Smooth muscle cell of the brain vasculature (primary cell): Measurements from ENCODE around the gene MRPL57.
A peak's percentile ranks its signal among the peaks of the same experiment; 100 is the strongest.
"Not testable (repeated sequence)": the region's sequence is repeated elsewhere in the genome, so short reads cannot be mapped to it uniquely, and the experiment has no call there.

ENCODE experiments used
- DNase-seq: peaks from one replicate; pipeline ENCODE4 v3.0.0-alpha.2; 2012; ENCODE audit warnings: low read depth, low spot score

Gene MRPL57

DNA sequence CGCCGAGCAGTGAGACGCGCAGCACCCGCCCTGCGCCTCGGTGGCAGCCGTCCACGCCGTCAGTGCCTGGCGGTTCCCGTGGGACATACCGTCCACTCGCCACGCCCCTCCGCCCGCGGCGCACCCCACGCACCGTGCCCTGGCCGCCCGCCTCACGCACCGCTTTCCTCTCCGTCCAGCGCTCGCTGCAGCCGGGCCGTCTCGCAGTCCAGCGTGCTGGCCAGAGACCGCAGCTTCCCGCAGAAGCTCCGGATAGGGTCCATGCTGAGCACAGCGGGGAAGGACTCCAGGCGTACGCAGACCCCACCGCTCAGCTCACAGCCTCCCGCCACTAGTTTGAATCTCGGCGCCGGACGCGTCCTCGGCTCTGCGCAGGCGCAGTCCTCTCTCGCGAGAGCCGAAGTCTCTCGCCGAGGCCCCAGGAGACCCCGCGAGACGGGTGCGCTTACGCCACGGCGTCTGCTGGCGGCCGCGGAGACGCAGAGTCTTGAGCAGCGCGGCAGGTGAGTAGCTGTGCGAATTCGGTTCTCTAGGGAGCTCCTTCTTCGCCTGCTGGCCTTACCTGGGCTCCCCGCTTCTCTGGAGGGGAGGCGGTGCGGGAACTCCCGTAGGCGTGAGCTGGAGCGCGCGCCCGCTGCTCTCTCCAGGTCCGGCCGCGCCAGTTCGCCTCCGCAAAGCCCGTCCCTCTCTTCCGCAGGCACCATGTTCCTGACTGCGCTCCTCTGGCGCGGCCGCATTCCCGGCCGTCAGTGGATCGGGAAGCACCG is at the start of gene MRPL57, which contains the start of gene SKA3:
Gene MRPL57 (plus strand): TSS at position 444 of the 767 bp plus-strand sequence. CDS start 259 bp downstream, at position 703.
Gene SKA3 (minus strand): TSS at position 338 of the 767 bp plus-strand sequence. CDS start 75 bp downstream, at position 263.
- DNase-seq = peak; percentile 85

DNA sequence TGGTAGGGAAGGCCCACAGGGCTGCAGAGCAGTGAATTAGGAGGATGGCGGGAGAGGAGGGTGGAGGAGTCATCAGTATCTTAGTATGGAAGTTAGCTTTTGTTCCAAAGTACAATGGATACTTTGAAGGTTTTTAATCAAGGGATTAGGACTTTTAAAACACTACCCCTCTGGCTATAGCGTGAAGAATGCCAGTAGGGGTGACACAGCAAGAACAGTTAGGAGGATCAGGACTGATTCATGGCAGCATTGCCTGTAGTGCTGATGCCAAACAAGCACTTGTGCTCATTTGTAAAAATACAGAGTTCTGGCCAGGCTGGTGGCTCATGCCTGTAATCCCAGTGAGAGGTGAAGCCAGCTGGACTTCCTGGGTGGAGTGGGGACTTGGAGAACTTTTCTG is 46.3 kb upstream of the MRPL57 start:
- DNase-seq = no peak

DNA sequence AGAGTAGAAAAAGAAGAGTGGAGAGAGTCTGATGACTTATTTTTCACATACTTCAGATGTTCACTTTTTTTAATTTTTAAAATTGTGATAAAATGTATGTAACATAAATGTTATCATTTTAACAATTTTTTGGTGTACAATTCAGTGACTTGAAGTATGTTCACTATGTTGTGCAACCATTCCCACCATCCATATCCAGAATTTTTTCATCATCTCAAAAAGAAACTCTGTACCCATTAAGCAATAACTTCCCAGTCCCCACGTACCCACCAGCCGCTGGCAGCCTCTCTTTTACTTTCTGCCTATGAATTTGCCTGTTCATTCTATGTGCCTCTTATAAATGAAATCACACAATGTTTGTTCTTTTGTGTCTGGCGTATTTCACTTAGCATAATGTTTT is 43.4 kb upstream of the MRPL57 start:
- DNase-seq = no peak

DNA sequence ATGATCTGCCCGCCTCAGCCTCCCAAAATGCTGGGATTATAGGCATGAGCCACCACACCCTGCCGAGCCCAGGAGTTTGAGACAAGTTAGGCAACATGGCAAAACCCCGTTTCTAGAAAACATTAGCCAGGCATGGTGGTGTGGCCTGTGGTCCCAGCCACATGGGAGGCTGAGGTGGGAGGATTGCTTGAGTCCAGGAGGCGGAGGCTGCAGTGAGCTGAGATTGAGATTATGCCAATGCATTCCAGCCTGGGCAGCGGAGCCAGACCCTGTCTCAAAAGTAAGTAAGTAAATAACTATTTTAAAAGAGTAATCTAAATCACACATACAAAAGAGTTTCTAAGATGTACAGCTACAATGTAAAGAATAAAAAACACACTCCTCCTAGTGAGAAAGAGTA is 42.0 kb upstream of the MRPL57 start:
- DNase-seq = no peak

DNA sequence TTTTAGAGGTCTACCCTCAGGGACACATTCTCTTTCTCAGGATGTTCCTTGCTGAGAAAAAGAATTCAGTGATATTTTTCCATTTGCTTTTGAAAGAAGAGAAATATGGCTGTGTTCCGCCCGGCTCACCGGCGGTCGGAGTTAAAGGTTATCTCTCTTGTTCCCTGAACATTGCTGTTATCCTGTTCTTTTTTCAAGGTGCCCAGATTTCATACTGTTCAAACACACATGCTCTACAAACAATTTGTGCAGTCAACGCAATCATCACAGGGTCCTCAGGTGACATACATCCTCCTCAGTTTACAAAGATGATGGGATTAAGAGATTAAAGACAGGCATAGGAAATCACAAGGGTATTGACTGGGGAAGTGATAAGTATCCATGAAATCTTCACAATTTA is 40.6 kb upstream of the MRPL57 start:
- not testable (repeated sequence) for DNase-seq

DNA sequence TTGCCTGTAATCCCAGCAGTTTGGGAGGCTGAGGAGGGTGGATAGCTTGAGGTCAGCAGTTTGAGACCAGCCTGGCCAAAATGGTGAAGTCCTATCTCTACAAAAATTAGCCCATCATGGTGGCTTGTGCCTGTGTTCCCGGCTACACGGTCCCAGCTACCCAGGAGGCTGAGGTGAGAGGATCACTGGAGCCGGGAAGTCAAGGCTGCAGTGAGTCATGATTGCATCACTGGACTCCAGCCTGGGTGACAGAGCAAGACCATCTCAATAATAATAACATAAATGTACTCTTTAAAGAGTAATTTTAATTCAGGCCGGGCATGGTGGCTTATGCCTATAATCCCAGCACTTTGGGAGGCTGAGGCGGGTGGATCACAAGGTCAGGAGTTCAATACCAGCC is 38.8 kb upstream of the MRPL57 start:
- no peak for DNase-seq

DNA sequence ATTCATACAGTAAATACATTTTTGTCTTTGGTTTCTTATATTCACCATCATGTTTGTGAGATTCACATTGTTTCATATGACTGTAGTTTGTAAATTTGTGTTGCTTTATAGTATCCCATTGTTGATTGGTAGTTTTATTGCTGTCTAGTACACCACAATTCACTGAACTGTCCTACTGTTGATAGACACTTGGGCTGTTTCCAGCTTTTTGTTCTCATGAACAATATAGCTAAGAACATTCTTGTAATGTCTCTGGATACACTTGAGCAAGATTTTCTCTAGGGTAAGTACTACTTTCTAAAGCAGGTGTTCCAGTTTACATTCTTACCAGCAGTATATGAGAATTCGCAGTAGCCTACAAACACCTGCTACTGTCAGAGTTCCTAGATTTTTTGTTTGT is 37.9 kb upstream of the MRPL57 start:
- DNase-seq = no peak

DNA sequence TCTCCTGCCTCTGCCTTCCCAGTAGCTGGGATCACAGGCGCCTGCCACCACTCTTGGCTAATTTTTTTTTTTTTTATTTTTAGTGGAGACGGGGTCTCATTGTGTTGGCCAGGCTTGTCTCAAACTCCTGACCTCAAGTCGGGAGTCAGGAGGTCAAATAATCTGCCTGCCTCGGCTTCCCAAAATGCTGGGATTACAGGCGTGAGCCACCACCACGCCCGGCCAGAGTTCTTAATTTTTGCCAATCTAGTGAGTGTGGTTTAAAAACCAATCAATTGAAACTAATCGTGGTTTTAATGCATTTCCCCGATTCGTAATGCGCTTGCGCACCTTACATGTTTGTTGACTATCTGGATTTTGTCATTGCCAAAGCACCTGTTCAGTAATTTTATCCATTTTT is 37.1 kb upstream of the MRPL57 start:
- DNase-seq = no peak

DNA sequence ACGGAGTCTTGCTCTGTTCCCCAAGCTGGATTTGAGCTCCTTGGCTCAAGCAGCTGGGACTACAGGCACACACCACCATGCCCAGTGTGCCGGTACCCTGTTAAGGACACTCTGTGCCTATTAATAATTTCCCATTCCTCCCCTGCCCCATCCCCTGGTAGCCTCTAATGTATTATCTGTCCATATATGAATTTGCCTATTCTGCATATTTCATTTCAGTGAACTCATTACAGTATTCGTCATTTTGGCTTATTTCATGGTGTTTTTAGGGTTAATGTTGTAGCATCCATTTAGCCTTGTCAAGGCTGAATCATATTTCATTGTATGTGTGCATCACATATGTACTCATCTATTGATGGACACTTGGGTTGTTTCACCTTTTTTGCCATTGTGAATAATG is 33.7 kb upstream of the MRPL57 start:
- DNase-seq = no peak

DNA sequence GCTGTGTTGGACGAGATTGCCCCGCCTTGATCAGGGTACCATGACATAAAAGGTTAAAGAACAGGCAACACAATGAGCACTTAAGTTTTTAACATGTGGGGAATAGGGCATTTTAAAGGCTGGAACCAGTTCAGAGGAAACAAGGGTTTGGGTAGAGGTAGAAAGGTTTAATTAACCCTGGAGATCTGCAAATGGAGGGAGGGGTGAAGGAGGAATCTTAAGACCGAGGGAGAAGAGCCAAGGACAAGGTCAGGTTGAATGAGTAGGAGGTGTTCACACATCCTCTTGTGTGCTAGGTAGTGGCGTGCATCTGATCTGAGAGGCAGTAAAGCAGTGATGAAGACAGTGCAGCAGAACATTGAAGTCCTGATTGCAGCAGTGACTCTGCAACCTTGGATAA is 28.6 kb upstream of the MRPL57 start:
- no peak for DNase-seq

DNA sequence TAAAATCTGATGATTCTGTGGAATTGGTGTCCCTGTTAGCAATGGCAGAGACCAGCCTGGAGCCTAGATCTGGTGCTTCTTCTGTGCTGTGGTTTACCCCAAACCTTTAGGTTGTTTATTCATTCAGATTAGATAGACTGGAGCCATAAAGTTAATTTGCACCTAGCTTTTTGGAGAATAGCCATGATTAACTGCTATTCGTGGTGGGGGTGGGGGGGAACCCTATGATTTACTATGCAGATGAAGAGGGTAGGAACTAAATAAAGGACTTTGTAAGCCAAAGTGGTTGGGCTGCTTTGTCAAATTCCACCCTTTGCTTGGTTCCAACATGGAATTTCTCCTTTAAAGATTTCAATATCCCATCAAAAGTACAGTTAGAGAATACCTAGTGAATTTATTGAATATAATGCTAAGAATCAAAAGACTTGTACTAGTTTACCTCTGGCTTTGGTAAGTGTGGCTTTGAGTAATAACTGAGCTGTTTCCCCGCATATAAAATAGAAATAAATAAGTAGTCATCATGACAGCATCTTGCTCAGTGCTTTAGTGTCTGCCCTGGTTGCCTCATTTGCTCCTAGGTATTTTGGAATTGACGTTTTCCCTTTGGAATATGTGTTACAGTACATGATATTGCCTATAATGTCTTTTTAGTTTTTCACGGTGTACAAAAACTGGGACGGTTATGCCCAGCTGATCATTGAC is 27.8 kb upstream of the MRPL57 start:
- no peak for DNase-seq

DNA sequence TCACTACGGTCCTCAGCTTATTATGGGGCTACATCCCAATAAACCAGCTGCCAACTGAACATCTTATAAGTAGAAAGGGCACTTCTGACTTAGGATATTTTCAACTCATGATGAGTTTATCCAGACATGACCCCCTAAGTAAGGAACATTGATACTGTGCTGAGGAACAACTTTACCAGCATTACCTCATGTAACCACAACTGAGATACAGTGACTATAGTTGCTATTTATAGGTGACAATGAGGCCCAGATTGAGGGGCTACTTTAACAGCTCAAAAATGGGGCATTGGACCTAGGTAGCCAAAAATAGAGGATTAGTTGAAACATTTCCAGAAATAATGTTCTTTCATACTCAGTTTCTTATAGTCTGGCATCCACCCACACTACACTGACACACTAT is 26.9 kb upstream of the MRPL57 start:
- no peak for DNase-seq

DNA sequence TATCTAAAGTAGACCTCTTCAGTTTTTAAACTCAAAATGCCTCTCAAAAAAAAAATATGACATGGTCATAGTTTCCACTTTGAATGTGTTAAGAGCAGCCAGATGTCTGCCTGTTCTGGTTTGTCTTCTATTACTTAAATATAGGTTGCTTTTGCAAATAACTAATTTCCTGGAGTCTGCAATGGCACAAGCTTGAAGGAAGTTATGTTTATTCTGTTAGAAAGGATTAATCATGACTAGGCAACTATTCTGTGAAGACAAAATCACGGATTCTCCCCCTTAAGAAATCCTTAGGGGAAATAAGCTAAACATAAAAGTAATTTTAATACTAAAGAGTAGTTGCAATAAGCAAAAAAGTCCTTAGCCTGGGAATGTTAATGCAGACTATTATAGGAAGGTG is 26.4 kb upstream of the MRPL57 start:
- no peak for DNase-seq

DNA sequence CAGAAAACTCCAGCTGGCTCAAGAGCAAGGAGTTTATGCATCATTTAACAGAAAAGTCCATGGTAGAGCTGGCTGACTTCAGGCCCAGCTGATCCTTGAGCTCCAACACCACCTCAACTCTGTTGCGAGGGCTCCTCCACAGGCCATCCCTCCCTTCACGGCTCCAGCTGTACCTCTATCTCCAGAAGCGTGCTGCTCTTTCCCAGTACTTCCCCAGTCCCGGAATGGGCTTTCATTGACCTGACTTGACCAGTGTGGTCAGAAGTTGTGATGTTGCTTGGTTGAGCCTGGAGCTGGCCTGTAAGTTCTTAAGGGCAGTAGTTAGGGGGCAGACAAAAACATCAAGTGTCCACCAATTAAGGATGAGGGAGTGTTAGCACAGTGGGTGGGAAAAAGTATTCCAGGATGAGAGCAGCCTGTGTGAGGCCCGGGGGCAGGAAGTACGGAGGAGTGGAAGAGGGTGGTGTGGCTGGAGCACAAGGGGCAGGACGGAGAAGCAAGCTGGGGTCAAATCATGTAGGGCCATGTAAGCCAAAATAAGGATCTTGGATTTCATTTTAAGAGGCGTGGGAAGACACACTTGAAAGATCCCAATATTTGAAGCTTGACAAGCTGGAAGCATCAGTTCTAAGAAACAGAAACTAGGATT is 24.1 kb upstream of the MRPL57 start:
- no peak for DNase-seq

DNA sequence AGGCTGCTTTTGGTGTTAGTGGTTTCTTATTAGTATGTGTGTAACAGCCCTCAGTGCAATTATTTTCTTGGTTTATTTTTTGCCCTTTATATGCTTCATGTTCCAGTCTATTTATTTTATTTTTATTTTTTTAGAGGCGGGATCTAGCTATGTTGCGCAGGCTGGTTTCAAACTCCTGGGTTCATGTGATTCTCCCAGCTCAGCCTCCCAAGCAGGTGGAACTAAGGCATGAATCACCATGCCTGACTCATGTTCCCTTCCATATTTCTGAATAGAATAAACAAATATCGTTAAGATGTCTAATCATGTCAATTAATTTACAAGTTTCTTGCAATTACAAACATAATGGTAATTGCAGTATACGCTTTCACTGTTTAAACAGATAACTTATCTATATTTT is 11.8 kb upstream of the MRPL57 start:
- no peak for DNase-seq

DNA sequence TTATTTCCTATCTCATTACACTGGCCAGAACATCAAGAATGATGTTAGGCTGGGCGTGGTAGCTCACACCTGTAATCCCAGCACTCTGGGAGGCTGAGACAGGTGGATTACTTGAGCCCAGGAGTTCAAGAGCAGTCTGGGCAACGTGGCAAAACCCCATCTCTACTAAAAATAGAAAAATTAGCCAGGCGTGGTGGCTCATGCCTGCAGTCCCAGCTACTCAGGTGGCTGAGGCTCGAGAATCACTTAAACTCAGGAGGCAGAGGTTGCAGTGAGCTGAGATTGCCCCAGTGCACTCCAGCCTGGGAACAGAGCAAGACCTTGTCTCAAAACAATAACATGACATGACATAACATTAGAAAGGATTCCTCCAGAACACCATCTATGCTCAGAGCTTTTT is 10.9 kb upstream of the MRPL57 start:
- not testable (repeated sequence) for DNase-seq

DNA sequence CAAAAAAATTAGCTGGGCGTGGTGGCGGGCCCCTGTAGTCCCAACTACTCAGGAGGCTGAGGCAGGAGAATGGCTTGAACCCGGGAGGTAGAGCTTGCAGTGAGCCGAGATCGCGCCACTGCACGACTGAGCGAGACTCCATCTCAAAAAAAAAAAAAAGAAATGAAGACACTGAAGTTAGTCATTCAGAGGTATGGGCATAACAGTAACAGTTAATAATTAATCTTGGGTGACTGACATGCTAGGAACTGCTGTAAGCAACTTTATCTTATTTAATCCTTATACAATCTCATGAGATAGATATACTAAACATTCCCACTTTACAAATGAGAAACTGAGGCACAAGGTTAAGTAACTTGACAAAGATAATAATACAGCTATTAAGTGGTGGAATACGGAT is 5.0 kb upstream of the MRPL57 start:
- DNase-seq = no peak

DNA sequence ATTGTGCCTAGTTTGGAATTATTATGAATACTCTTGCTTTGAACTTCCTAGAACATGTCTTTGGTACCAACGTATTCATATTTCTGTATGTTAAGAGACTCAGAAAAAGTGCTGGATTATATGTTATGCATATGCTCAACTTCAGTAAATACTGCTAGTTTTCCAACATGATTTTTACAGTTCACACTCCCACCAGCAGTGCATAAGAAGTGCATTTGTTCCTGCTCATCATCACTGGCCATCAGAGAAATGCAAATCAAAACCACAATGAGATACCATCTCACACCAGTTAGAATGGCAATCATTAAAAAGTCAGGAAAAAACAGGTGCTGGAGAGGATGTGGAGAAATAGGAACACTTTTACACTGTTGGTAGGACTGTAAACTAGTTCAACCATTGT is 2.7 kb upstream of the MRPL57 start:
- not testable (repeated sequence) for DNase-seq

DNA sequence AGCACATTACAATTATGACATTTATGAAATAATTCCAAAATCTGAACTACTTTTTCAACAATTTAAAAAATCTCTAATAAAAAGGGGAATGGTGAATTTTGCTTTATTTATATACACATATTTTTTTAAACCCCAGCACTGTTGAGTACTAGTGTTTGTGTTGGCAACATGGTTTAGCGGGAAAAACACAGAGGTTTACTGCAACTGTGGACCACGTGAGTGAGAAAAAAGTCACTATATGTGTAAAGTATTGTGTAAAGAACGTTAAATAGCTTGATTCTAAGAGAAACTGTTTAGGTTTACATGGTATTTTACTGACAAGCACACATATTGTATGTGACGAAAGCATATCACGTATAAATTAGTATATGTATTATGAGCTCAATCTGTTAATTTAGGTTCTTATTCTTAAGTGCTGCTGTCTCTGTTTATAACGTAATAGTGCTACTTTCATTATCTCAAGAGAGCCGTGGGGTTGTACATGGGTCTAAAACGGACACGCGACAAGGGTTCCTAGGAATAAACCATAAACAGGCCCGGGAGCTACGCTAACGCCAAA is 723 bp upstream of the MRPL57 start:
- DNase-seq = peak; percentile 10

DNA sequence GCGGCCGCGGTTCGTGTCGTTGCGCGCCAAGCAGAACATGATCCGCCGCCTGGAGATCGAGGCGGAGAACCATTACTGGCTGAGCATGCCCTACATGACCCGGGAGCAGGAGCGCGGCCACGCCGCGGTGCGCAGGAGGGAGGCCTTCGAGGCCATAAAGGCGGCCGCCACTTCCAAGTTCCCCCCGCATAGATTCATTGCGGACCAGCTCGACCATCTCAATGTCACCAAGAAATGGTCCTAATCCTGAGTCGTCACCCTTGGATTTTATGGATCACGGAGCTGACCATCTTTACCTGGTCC is 475 bp downstream of the MRPL57 start:
- no peak for DNase-seq

DNA sequence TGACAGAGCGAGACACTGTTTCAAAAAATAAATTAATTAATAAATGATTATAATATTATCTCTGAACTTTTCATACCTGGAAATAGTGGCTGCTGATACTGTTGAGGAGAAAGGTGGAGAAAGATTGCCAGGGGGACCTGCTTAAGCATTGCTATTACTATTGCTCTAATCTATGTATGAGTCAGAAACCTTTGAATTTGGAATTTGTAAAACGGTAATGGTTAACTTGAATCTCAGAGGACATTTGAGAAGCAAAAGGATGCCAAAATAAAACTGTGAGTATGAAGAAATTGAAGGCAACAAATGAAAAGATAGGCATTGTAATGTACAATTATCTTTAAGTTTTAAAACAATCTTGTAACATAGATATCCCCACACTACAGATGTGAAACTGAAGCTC is 5.2 kb downstream of the MRPL57 start:
- DNase-seq = no peak

DNA sequence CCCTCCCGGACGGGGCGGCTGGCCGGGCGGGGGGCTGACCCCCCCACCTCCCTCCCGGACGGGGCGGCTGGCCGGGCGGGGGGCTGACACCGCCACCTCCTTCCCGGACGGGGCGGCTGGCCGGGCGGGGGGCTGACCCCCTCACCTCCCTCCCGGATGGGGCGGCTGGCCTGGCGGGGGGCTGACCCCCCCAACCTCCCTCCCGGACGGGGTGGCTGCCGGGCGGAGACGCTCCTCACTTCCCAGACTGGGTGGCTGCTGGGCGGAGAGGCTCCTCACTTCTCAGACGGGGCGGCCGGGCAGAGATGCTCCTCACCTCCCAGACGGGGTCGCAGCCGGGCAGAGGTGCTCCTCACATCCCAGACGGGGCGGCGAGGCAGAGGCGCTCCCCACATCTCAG is 10.0 kb downstream of the MRPL57 start:
- DNase-seq = not testable (repeated sequence)

DNA sequence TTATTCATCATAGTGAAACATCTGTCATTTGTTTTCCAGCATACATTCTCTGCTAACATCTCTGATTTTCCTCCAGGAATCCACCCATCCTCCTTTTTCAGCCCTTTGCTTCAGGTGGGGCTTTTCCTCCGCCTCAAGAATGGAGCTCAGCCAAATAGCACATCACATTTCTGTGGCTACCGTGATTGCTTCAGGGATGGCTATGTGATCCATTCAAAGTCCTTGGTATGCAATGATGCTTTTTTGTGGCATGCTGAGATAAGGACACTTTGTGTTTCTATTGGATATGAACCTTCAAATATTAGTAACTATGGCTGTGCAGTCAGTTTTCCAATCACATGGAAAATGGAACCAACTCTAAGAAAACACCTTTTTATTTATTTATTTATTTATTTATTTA is 18.3 kb downstream of the MRPL57 start:
- DNase-seq = not testable (repeated sequence)
